IMR-90 (cell line): ENCODE data around the gene LYPD6. TPM values are rescaled to one million over a fixed set of nuclear protein-coding genes. Genes with fewer than 3 reads are reported as not detected.

Source experiments
- ATAC-seq: fragments of 200-7000 bp; cut with Tn5 transposase; 2 replicates; pipeline ENCODE4 v1.9.1; 2020; ENCODE audit warnings: low read depth, mild to moderate bottlenecking, moderate library complexity
- BruUV-seq: library from RNA; stranded (reverse); fragments of 400-500 nt; replicated peaks from 2 replicates; lab custom pipeline; 2021; lab: Mats Ljungman, UMichigan
- CTCF ChIA-PET: fragments of 300-600 bp; formaldehyde crosslinking; extraction: SDS; loops from one replicate; lab custom pipeline; 2021; ENCODE audit warnings: antibody characterized with exemption; lab: Yijun Ruan, JAX
- POLR2A ChIA-PET: fragments of 300-600 bp; sonication (Branson Sonifier 250); formaldehyde crosslinking; loops from one replicate; lab custom pipeline; 2022; ENCODE audit warnings: antibody characterized with exemption; ENCODE audit not compliant: unreplicated experiment; lab: Charles Lee
- DNase-seq: peaks from one replicate; pipeline ENCODE4 v3.0.0; 2013
- H2AFZ ChIP-seq: replicated peaks from 2 replicates; pipeline ENCODE3; 2013; ENCODE audit warnings: low read length, mild to moderate bottlenecking; ENCODE audit not compliant: poor library complexity
- H2AK5ac ChIP-seq: 2 replicates; pipeline ENCODE4 v1.6.1; 2013; ENCODE audit warnings: low read depth, low read length, inconsistent platforms
- H2AK9ac ChIP-seq: replicated peaks from 2 replicates; pipeline ENCODE3; 2013; ENCODE audit warnings: mild to moderate bottlenecking, low read depth, low read length, moderate library complexity; ENCODE audit not compliant: poor library complexity
- H2BK120ac ChIP-seq: 2 replicates; pipeline ENCODE4 v1.6.1; 2013; ENCODE audit warnings: low read depth, low read length, inconsistent platforms
- H2BK15ac ChIP-seq: 3 replicates; pipeline ENCODE4 v1.6.1; 2013; ENCODE audit warnings: low read depth, low read length, inconsistent platforms
- H2BK20ac ChIP-seq: 2 replicates; pipeline ENCODE4 v1.6.1; 2013; ENCODE audit warnings: low read depth, mild to moderate bottlenecking, inconsistent platforms, low read length, moderate library complexity
- H2BK5ac ChIP-seq: 2 replicates; pipeline ENCODE4 v1.6.1; 2013; ENCODE audit warnings: mild to moderate bottlenecking, low read depth, low read length, inconsistent platforms; ENCODE audit not compliant: poor library complexity, severe bottlenecking
- H3K14ac ChIP-seq: replicated peaks from 2 replicates; pipeline ENCODE4 v1.6.1; 2013; ENCODE audit warnings: low read depth, low read length, inconsistent platforms
- H3K18ac ChIP-seq: 2 replicates; pipeline ENCODE4 v1.6.1; 2013; ENCODE audit warnings: low read depth, low read length, control low read depth
- H3K23ac ChIP-seq: 2 replicates; pipeline ENCODE4 v1.6.1; 2013; ENCODE audit warnings: low read depth, low read length, inconsistent platforms
- H3K27ac ChIP-seq: 2 replicates; pipeline ENCODE4 v1.5.1; 2013; ENCODE audit warnings: mild to moderate bottlenecking, control low read depth, low read length; ENCODE audit not compliant: insufficient read depth
- H3K27me3 ChIP-seq: 2 replicates; pipeline ENCODE4 v1.6.1; 2013; ENCODE audit warnings: low read length; ENCODE audit not compliant: control insufficient read depth, insufficient read depth
- H3K36me3 ChIP-seq: 2 replicates; pipeline ENCODE4 v1.6.1; 2013; ENCODE audit warnings: low read length, mixed read lengths; ENCODE audit not compliant: control insufficient read depth, insufficient read depth
- H3K4ac ChIP-seq: 2 replicates; pipeline ENCODE4 v1.6.1; 2013; ENCODE audit warnings: low read depth, low read length, inconsistent platforms
- H3K4me1 ChIP-seq: 2 replicates; pipeline ENCODE4 v1.6.1; 2013; ENCODE audit warnings: low read length, mixed read lengths; ENCODE audit not compliant: control insufficient read depth, insufficient read depth
- H3K4me2 ChIP-seq: 2 replicates; pipeline ENCODE4 v1.6.1; 2013; ENCODE audit warnings: low read depth, mild to moderate bottlenecking, control low read depth, low read length, moderate library complexity
- H3K4me3 ChIP-seq: 2 replicates; pipeline ENCODE4 v1.5.1; 2013; ENCODE audit warnings: low read depth, mild to moderate bottlenecking, control low read depth, low read length, moderate library complexity; ENCODE audit not compliant: insufficient read depth
- H3K56ac ChIP-seq: 2 replicates; pipeline ENCODE4 v1.6.1; 2013; ENCODE audit warnings: low read length, inconsistent platforms; ENCODE audit not compliant: insufficient read depth; ENCODE audit errors: extremely low read depth
- H3K79me1 ChIP-seq, 2 experiments: 2 replicates each; pipeline ENCODE4 v1.6.1; 2013; ENCODE audit warnings: low read length in 2 of 2, inconsistent platforms in 1 of 2, low read depth in 1 of 2
- H3K9ac ChIP-seq: 2 replicates; pipeline ENCODE4 v1.6.1; 2013; ENCODE audit warnings: low read depth, low read length, control low read depth
- H3K9me1 ChIP-seq: 2 replicates; pipeline ENCODE4 v1.6.1; 2013; ENCODE audit warnings: low read length, inconsistent platforms; ENCODE audit not compliant: insufficient read depth
- H3K9me3 ChIP-seq: 2 replicates; pipeline ENCODE4 v1.6.1; 2013; ENCODE audit warnings: low read length; ENCODE audit not compliant: control insufficient read depth, insufficient read depth
- H4K20me1 ChIP-seq: 2 replicates; pipeline ENCODE4 v1.6.1; 2013; ENCODE audit warnings: low read length, inconsistent platforms; ENCODE audit not compliant: insufficient read depth
- H4K5ac ChIP-seq: 2 replicates; pipeline ENCODE4 v1.6.1; 2013; ENCODE audit warnings: mild to moderate bottlenecking, low read depth, low read length, control low read depth
- H4K8ac ChIP-seq, 2 experiments: 2 replicates each; pipeline ENCODE4 v1.6.1; 2013; ENCODE audit warnings: low read depth in 2 of 2, low read length in 2 of 2, control low read depth in 1 of 2, inconsistent platforms in 1 of 2
- H4K91ac ChIP-seq: 2 replicates; pipeline ENCODE4 v1.6.1; 2013; ENCODE audit warnings: low read depth, low read length, inconsistent platforms; ENCODE audit not compliant: insufficient read depth
- BHLHE40 ChIP-seq: fragments of 150-350 bp; IDR thresholded peaks from 2 replicates; pipeline ENCODE4 v1.6.1; 2016; ENCODE audit warnings: mild to moderate bottlenecking, low read depth, low read length
- CEBPB ChIP-seq: IDR thresholded peaks from 2 replicates; pipeline ENCODE4 v1.6.1; 2012; ENCODE audit warnings: low read depth, low read length, improper control_type of control experiment
- MAZ ChIP-seq: IDR thresholded peaks from 2 replicates; pipeline ENCODE4 v1.6.1; 2012; ENCODE audit warnings: low read depth, mild to moderate bottlenecking, low read length, improper control_type of control experiment, moderate library complexity, borderline replicate concordance
- MXI1 ChIP-seq: IDR thresholded peaks from 2 replicates; pipeline ENCODE4 v1.6.1; 2012; ENCODE audit warnings: low read depth, mild to moderate bottlenecking, low read length, moderate library complexity, borderline replicate concordance
- NFE2L2 ChIP-seq: fragments of 150-350 bp; IDR thresholded peaks from 2 replicates; pipeline ENCODE4 v1.6.1; 2016; ENCODE audit warnings: low read depth, mild to moderate bottlenecking, low read length
- RAD21 ChIP-seq: IDR thresholded peaks from 2 replicates; pipeline ENCODE4 v1.6.1; 2012; ENCODE audit warnings: low read length, improper control_type of control experiment
- RFX5 ChIP-seq: IDR thresholded peaks from 2 replicates; pipeline ENCODE4 v1.8.0; 2012; ENCODE audit warnings: low read depth, mild to moderate bottlenecking, low read length, moderate library complexity
- dilution Hi-C: fragments of 300-500 bp; cut with HindIII; formaldehyde crosslinking; loops from one replicate; pipeline ENCODE4 v1.14.3; 2018; ENCODE audit warnings: low sequenced_read_pairs; ENCODE audit not compliant: unreplicated experiment
- in situ Hi-C: fragments of 300-500 bp; cut with MboI; formaldehyde crosslinking; loops from 3 replicates; pipeline ENCODE4 v1.14.3; 2019; ENCODE audit warnings: low sequenced_read_pairs, inconsistent platforms, mixed read lengths
- intact Hi-C: fragments of 100-400 bp; cut with micrococcal nuclease; formaldehyde crosslinking; loops from 2 replicates; pipeline ENCODE4 v1.10.0; 2022
- polyA plus RNA-seq, 3 experiments: library from polyadenylated mRNA; depleted of rRNA; stranded (reverse); fragments of >200 nt; gene quantifications; 2 replicates each; pipeline ENCODE4 v1.2.3, GENCODE V29; 2012; ENCODE audit warnings: low replicate concordance in 1 of 3
- total RNA-seq: library from RNA; depleted of rRNA; stranded (reverse); fragments of >200 nt; gene quantifications from 2 replicates; pipeline ENCODE4 v1.2.3, GENCODE V29; 2012
- TF ChIP-seq, protein P1 (sequence below): fragments of 150-350 bp; IDR thresholded peaks from 2 replicates; pipeline ENCODE4 v1.6.1; 2016; ENCODE audit warnings: low read depth, mild to moderate bottlenecking, low read length, moderate library complexity, borderline replicate concordance

Gene LYPD6
- total and polyA plus RNA-seq, 2 of the 4 experiments (the other 2 are of a cell fraction): 0.87 to 0.90 TPM

DNA sequence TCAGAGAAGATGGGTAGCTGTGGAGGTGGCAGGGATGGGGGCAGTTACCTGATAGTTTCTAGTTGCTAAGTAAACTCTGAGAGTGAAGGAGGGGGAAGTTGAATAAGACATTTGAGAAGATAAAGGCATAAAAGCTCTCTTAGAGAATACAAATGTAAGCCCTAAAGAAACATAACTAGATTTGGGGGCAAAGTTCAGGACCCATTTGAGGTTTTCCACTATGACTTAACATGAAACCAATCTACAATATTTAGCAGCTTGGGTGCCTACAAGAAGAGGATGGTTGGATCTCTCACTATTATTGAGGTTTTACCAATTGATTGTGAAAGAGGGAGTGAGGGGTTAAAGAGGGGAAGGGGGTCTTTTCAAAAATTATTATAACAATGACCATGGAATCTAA, 34.4 kb upstream of the LYPD6 start:
- H2BK20ac ChIP-seq: no peak overlapping the region
- in situ Hi-C loops (no loop called here), dilution Hi-C loops (no loop called here), intact Hi-C loops (no loop called here)
- no peak overlapping the region for H2AK9ac ChIP-seq
- H3K27ac ChIP-seq: no peak overlapping the region
- no peak overlapping the region for H2BK5ac ChIP-seq
- BruUV-seq: no TSS peak
- TF ChIP-seq RFX5 (no peak), CEBPB (no peak), MXI1 (no peak), NFE2L2 (no peak), BHLHE40 (no peak), RAD21 (no peak), MAZ (no peak)
- TF ChIP-seq, protein P1, sequence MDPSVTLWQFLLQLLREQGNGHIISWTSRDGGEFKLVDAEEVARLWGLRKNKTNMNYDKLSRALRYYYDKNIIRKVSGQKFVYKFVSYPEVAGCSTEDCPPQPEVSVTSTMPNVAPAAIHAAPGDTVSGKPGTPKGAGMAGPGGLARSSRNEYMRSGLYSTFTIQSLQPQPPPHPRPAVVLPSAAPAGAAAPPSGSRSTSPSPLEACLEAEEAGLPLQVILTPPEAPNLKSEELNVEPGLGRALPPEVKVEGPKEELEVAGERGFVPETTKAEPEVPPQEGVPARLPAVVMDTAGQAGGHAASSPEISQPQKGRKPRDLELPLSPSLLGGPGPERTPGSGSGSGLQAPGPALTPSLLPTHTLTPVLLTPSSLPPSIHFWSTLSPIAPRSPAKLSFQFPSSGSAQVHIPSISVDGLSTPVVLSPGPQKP: no peak
- H3K4me1 ChIP-seq: no peaks in the 10 kb centered on the region
- no peaks in the 10 kb centered on the region for H3K36me3 ChIP-seq
- DNase-seq (no peak), ATAC-seq (no peak)
- H2BK120ac ChIP-seq: no peak overlapping the region
- no peak overlapping the region for H3K9ac ChIP-seq
- H3K27me3 ChIP-seq: no peaks in the 10 kb centered on the region
- H3K56ac ChIP-seq: no peak overlapping the region
- no peak overlapping the region for H3K23ac ChIP-seq
- H2BK15ac ChIP-seq: no peak overlapping the region
- H4K8ac ChIP-seq: no peak overlapping the region
- H3K4ac ChIP-seq: no peak overlapping the region
- no peak overlapping the region for H4K5ac ChIP-seq
- H3K14ac ChIP-seq: no peak overlapping the region
- H3K9me3 ChIP-seq: no peaks in the 10 kb centered on the region
- CTCF ChIA-PET: no interaction called here
- no peak overlapping the region for H3K18ac ChIP-seq
- no peak overlapping the region for H3K4me3 ChIP-seq
- H4K20me1 ChIP-seq: no peaks in the 10 kb centered on the region
- no peaks in the 10 kb centered on the region for H3K9me1 ChIP-seq
- no peak overlapping the region for H4K91ac ChIP-seq
- POLR2A ChIA-PET: no interaction called here
- H3K4me2 ChIP-seq: no peak overlapping the region
- no peak overlapping the region for H2AK5ac ChIP-seq
- no peak overlapping the region for H2AFZ ChIP-seq
- no peaks in the 10 kb centered on the region for H3K79me1 ChIP-seq
